DOHH2 (cell line): ENCODE measurements around the gene RAD9B.

ENCODE experiments used
- EZH2phosphoT487 ChIP-seq: fragments of 200-600 bp; sonication (generic); IDR thresholded peaks from 2 replicates; pipeline ENCODE4 v1.6.1; 2017; ENCODE audit warnings: borderline replicate concordance, mild to moderate bottlenecking, antibody characterized with exemption, low read length, moderate library complexity, mixed read lengths
- TF ChIP-seq, protein P1 (sequence below): fragments of 200-600 bp; sonication (generic); IDR thresholded peaks from one replicate; pipeline ENCODE4 v1.5.1; 2014; ENCODE audit warnings: antibody characterized with exemption, mild to moderate bottlenecking, low read depth, low read length; ENCODE audit not compliant: poor library complexity, severe bottlenecking

DNA sequence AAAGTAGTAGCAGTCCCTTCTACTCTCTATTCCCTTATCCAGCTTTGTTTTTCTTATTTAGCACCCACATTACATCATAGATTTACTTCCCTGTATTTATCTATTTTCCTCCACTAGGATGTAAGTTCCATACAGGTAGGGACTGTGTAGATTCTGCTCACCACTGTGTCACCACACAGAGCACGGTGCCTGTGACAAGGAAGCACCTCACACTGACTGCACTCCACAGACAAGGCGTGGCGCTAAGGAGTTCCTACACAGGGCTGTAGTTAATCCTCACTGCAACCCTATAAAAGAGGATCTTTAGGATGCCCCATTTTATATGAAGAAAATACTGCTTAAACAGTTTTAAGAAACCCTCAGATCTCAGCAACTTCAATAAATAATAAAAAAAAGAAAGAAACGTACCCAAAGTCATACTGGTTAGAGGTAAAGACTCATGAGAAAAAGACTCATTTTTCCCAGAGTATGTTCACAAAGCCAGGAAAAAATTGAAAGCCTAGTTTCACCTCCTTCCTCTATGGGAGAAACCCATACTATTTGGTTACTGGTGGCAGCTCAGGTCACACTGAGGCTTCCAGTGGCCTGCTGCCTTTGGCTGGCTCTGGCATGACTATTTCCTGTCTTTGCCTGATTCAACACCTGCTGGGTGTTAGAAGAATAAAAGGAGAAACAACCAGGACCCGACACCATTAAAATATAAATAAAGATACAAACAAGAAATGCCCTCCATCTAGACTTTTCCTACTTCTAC is 36.9 kb downstream of the RAD9B start:
- TF ChIP-seq, protein P1, sequence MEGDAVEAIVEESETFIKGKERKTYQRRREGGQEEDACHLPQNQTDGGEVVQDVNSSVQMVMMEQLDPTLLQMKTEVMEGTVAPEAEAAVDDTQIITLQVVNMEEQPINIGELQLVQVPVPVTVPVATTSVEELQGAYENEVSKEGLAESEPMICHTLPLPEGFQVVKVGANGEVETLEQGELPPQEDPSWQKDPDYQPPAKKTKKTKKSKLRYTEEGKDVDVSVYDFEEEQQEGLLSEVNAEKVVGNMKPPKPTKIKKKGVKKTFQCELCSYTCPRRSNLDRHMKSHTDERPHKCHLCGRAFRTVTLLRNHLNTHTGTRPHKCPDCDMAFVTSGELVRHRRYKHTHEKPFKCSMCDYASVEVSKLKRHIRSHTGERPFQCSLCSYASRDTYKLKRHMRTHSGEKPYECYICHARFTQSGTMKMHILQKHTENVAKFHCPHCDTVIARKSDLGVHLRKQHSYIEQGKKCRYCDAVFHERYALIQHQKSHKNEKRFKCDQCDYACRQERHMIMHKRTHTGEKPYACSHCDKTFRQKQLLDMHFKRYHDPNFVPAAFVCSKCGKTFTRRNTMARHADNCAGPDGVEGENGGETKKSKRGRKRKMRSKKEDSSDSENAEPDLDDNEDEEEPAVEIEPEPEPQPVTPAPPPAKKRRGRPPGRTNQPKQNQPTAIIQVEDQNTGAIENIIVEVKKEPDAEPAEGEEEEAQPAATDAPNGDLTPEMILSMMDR = no peak
- TF ChIP-seq EZH2phosphoT487 = no peak
